Ovary (tissue), 9 donors: ENCODE results near the gene ZDHHC19. TPM values are rescaled to one million over a fixed set of nuclear protein-coding genes. Genes with fewer than 3 reads are reported as not detected.
"Not testable (repeated sequence)": the region's sequence is repeated elsewhere in the genome, so short reads cannot be mapped to it uniquely, and the experiment has no call there.

Source experiments
- DNase-seq, 5 donors: peaks; one replicate each; pipeline ENCODE4 v3.0.0-alpha.2; 2019 to 2020
- H3K27ac ChIP-seq, 2 donors: fragments of 200-600 bp; one replicate each; pipeline versions ENCODE4 v1.5.1 to v1.8.0; 2019 to 2022
- H3K27me3 ChIP-seq: fragments of 200-600 bp; one replicate; pipeline ENCODE4 v1.8.0; 2022
- H3K36me3 ChIP-seq: fragments of 200-600 bp; sonication (generic); one replicate; pipeline ENCODE4 v1.5.1; 2019
- H3K4me1 ChIP-seq: one replicate; pipeline ENCODE4 v1.8.1; 2013; ENCODE audit warnings: mild to moderate bottlenecking, moderate library complexity; ENCODE audit not compliant: insufficient read depth
- H3K4me3 ChIP-seq: fragments of 200-600 bp; sonication (generic); one replicate; pipeline ENCODE4 v1.5.1; 2017
- H3K9me3 ChIP-seq, 2 donors: fragments of 200-600 bp in 1 of 2; sonication (generic) in 1 of 2; one replicate each; pipeline versions ENCODE4 v1.5.1 to v1.8.1; 2013 to 2019; ENCODE audit warnings: mild to moderate bottlenecking in 1 of 2, moderate library complexity in 1 of 2
- EP300 ChIP-seq: sonication (generic); formaldehyde crosslinking; IDR thresholded peaks from one replicate; pipeline ENCODE4 v1.6.1; 2017; ENCODE audit warnings: antibody characterized with exemption
- POLR2A ChIP-seq: fragments of 450-650 bp; IDR thresholded peaks from one replicate; pipeline ENCODE4 v1.6.1; 2017; ENCODE audit warnings: antibody characterized with exemption, mild to moderate bottlenecking, moderate library complexity
- WGBS, 3 donors: extraction: QIAGEN DNeasy Blood & Tissue Kit in 1 of 3; methylation state at CpG; one replicate each; pipeline versions ENCODE4 v1.1.5 to v1.1.7; 2013 to 2017; 5-methylcytosine and 5-hydroxymethylcytosine counted together
- intact Hi-C, 4 donors: fragments of 100-400 bp; cut with DNase I; formaldehyde crosslinking; loops; one replicate each; pipeline versions ENCODE4 v1.11.0 to v1.15.1; 2022 to 2023
- polyA plus RNA-seq, 2 donors: library from polyadenylated mRNA; stranded (reverse); fragments of 200-250 nt in 1 of 2; fragments of 350-450 nt in 1 of 2; fragmentation: Illumina TruSeq in 1 of 2; extraction: RNeasy Lipid Tissue Mini Kit (QIAGEN cat#74804) in 1 of 2; gene quantifications; one replicate each; pipeline ENCODE4 v1.2.3, GENCODE V29; 2013 to 2014
- total RNA-seq, 7 donors: library from RNA; depleted of rRNA in 2 of 7; stranded (reverse); fragments of >200 nt in 2 of 7; fragmentation: NEBNext Ultra II Directional in 3 of 7; extraction: Animal tissue kit (Norgen Biotek cat#: 25700) in 3 of 7; gene quantifications; one replicate each; pipeline versions ENCODE4 v1.1.0 to v1.2.4, GENCODE V29; 2016 to 2023
- TF ChIP-seq, protein P1 (sequence below), 3 donors: fragments of 450-650 bp in 2 of 3; fragments of 200-600 bp in 1 of 3; IDR thresholded peaks; one replicate each; pipeline versions ENCODE4 v1.5.1 to v1.8.0; 2016 to 2022; ENCODE audit warnings: antibody characterized with exemption in 3 of 3, mild to moderate bottlenecking in 1 of 3
- donor health status: DM: no; HTN: no; CAD: no; lungs with moderate emphysema.
- donor health status: DM: no; HTN: no; CAD: no.
- donor health status: Bipolar disorder and iron deficiency.
- donor health status: DM: yes; HTN: yes; CAD: no.
- donor health status: DM: no; HTN: no; CAD: no.
- donor health status: DM: yes; HTN: yes; CAD: no.

ZDHHC19 gene
- total and polyA plus RNA-seq, 9 donors: 0.24 to 9.3 (median 4.5) TPM

DNA sequence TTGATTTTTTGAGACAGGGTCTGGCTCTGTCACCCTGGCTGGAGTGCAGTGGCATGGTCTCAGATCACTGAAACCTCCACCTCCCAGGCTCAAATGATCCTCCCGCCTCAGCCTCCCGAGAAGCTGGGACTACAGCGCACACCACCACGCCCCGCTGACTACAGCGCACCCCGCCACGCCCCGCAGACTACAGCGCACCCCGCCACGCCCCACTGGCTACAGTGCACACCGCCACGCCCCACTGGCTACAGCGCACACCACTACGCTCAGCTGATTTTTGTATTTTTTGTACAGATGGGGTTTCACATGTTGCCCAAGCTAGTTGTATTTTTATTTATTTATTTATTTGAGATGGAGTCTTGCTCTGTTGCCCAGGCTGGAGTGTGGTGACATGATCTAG, 40.7 kb upstream of the ZDHHC19 start:
- no peaks in the 10 kb centered on the region for H3K27me3 ChIP-seq
- WGBS, 3 donors: 95 to 99% (median 97%) methylated on average over 16 of the region's 16 CpGs
- TF ChIP-seq EP300 (no peak), POLR2A (no peak)
- TF ChIP-seq, protein P1, sequence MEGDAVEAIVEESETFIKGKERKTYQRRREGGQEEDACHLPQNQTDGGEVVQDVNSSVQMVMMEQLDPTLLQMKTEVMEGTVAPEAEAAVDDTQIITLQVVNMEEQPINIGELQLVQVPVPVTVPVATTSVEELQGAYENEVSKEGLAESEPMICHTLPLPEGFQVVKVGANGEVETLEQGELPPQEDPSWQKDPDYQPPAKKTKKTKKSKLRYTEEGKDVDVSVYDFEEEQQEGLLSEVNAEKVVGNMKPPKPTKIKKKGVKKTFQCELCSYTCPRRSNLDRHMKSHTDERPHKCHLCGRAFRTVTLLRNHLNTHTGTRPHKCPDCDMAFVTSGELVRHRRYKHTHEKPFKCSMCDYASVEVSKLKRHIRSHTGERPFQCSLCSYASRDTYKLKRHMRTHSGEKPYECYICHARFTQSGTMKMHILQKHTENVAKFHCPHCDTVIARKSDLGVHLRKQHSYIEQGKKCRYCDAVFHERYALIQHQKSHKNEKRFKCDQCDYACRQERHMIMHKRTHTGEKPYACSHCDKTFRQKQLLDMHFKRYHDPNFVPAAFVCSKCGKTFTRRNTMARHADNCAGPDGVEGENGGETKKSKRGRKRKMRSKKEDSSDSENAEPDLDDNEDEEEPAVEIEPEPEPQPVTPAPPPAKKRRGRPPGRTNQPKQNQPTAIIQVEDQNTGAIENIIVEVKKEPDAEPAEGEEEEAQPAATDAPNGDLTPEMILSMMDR (IDR thresholded peaks at IDR 0.05): no peak
- no peak overlapping the region for H3K27ac ChIP-seq
- H3K36me3 ChIP-seq: no peaks in the 10 kb centered on the region
- intact Hi-C loops: loop anchor here in 3 of 4 donors (5.0 to 10.0 kb wide), 2 partner anchors 433 to 435 kb away; no protein-coding TSS in a partner anchor
- no peak for DNase-seq
- H3K9me3 ChIP-seq: no peaks in the 10 kb centered on the region
- no peaks in the 10 kb centered on the region for H3K4me1 ChIP-seq
- H3K4me3 ChIP-seq: no peak overlapping the region

DNA sequence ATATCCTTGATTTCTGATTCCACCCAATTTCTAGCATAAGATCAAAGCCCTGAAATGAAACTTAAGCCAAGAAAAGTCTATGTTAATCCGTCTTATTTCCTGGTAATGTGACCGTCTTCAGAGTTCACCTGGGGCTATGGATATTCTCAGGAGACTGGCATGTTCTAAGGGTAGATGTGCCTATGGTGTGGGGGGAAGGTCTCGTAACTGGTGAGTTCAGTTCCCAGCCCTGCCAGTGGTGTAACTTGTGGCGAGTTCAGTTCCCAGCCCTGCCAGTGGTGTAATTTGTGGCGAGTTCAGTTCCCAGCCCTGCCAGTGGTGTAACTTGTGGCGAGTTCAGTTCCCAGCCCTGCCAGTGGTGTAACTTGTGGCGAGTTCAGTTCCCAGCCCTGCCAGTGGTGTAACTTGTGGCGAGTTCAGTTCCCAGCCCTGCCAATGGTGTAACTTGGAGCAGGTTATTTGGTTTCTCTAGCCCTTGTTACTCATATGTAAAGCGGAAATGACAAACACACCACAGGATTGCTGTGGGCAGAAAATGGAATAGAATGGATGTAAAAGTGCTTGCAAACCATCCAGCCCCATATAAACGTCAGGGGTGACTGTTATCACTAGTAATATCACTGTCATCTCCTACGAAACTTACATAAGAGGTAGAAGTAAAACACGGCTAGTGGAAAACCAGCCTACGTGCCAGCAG, 35.6 kb upstream of the ZDHHC19 start:
- Histone ChIP-seq H3K36me3 (no peaks in the 10 kb centered on the region), H3K27ac (no peak overlapping the region), H3K27me3 (no peaks in the 10 kb centered on the region), H3K9me3 (no peaks in the 10 kb centered on the region), H3K4me3 (no peak overlapping the region), H3K4me1 (no peaks in the 10 kb centered on the region)
- TF ChIP-seq POLR2A: no peak
- no peak for DNase-seq
- WGBS, 3 donors: 91 to 95% (median 93%) methylated on average over 13 of the region's 13 CpGs
- intact Hi-C loops: no loop called here

DNA sequence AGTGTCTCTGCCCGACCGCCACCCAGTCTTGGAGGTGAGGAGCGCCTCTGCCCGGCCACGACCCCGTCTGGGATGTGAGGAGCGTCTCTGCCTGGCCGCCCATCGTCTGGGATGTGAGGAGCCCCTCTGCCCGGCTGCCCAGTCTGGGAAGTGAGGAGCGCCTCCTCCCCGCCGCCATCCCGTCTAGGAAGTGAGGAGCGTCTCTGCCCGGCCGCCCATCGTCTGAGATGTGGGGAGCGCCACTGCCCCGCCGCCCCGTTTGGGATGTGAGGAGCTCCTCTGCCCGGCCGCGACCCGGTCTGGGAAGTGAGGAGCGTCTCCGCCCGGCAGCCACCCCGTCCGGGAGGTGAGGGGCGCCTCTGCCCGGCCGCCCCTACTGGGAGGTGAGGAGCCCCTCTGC, 33.0 kb upstream of the ZDHHC19 start:
- 96 to 98% (median 98%) methylated on average over 33 to 34 of the region's 34 CpGs for WGBS, 3 donors
- H3K9me3 ChIP-seq, H3K27me3 ChIP-seq, H3K27ac ChIP-seq, H3K4me3 ChIP-seq, DNase-seq, H3K36me3 ChIP-seq, intact Hi-C loops, H3K4me1 ChIP-seq: not testable (repeated sequence)

DNA sequence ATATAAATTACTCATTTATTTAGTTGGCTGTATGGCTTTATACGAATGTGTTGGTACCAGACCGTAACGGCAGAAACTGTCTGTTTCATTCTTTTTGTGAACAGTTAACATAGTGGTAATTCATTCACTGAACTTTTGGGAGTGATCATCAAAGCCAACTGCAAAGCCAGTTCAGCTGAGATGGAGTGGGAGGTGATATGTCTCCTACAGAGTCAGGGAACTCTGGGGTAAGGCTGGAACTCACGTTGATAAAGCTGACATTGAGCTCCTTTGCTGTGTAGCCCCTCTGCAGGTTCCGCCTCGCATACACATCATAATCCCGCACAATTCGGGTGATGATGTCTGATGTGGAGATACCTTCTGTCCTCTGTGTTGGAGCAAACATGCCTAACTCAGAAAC, 30.5 kb upstream of the ZDHHC19 start:
- Histone ChIP-seq H3K4me1 (peaks cover 2% of the 10 kb centered on the region), H3K36me3 (no peaks in the 10 kb centered on the region), H3K27me3 (no peaks in the 10 kb centered on the region), H3K4me3 (no peak overlapping the region), H3K27ac (no peak overlapping the region), H3K9me3 (no peaks in the 10 kb centered on the region)
- TF ChIP-seq, protein P1 (IDR thresholded peaks at IDR 0.05): no peak
- TF ChIP-seq POLR2A: no peak
- TF ChIP-seq EP300: no peak
- no peak for DNase-seq
- intact Hi-C loops: no loop called here
- WGBS, 3 donors: 83 to 89% (median 86%) methylated on average over 8 of the region's 8 CpGs

DNA sequence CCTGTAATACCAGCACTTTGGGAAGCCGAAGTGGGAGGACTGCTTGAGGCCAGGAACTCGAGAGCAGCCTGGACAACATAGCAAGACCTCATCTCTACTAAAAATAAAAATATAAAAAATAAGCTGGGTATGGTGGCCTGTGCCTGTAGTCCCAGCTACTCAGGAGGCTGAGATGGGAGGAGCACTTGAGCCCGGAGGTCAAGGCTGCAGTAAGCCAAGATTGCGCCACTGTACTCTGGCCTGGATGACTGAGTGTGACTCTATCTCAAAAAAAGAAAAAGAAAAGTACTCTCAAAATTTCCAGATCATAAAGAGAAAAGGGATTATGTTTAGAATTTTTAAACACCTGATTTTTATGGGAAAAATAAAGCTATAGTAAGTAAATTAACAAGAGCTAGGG, 29.2 kb upstream of the ZDHHC19 start:
- no peak overlapping the region for H3K4me3 ChIP-seq
- H3K4me1 ChIP-seq: peaks cover 2% of the 10 kb centered on the region
- no peak for TF ChIP-seq EP300
- TF ChIP-seq POLR2A: no peak
- TF ChIP-seq, protein P1 (IDR thresholded peaks at IDR 0.05): no peak
- no peaks in the 10 kb centered on the region for H3K9me3 ChIP-seq
- WGBS, 3 donors: 57 to 65% (median 57%) methylated on average over 4 of the region's 4 CpGs
- intact Hi-C loops: no loop called here
- DNase-seq: no peak
- H3K36me3 ChIP-seq: no peaks in the 10 kb centered on the region
- no peaks in the 10 kb centered on the region for H3K27me3 ChIP-seq
- H3K27ac ChIP-seq: no peak overlapping the region
